ENCODE data around the gene ENPP6.

DNA sequence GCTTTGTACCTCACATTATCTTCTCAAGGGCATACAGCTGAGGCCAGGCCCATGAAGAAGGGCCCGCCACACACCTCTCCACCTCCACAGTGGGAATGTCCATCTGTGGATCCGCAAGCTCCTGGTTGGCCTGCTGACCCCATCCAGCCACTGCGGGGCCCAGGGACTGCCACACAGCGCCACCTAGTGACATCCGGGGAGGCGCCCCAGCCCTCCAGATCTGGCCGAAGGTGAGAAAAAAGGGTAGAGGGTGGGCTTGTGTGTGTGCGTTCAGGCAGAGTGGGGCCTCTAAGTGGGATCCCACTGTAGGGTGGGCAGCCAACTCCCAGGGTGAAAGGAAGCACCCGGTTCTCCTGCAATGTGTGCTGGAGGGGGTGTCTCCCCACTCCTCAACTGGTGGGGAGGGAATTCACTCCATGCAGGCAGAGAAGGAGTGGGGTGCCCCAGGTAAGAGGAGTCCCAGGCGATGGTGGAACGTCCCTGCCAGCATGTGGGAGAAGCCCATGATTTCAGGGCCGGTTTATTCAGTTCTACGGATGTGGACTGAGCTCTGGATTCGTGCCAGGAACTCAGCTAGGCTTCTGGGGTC, 117.3 kb downstream of the ENPP6 start:
- TF ChIP-seq, protein P1, sequence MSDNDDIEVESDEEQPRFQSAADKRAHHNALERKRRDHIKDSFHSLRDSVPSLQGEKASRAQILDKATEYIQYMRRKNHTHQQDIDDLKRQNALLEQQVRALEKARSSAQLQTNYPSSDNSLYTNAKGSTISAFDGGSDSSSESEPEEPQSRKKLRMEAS (IDR thresholded peaks at IDR 0.05; ENCODE audit: low read depth) = no peak
- no peak for TF ChIP-seq RCOR1 (IDR thresholded peaks at IDR 0.05; ENCODE audit: low read length)
- TF ChIP-seq RAD21 (IDR thresholded peaks at IDR 0.05; ENCODE audit: low read length) = peak; percentile 96
- no peak for TF ChIP-seq TEAD4 (IDR thresholded peaks at IDR 0.05; ENCODE audit: borderline replicate concordance, insufficient read depth)
- TF ChIP-seq, protein P2, sequence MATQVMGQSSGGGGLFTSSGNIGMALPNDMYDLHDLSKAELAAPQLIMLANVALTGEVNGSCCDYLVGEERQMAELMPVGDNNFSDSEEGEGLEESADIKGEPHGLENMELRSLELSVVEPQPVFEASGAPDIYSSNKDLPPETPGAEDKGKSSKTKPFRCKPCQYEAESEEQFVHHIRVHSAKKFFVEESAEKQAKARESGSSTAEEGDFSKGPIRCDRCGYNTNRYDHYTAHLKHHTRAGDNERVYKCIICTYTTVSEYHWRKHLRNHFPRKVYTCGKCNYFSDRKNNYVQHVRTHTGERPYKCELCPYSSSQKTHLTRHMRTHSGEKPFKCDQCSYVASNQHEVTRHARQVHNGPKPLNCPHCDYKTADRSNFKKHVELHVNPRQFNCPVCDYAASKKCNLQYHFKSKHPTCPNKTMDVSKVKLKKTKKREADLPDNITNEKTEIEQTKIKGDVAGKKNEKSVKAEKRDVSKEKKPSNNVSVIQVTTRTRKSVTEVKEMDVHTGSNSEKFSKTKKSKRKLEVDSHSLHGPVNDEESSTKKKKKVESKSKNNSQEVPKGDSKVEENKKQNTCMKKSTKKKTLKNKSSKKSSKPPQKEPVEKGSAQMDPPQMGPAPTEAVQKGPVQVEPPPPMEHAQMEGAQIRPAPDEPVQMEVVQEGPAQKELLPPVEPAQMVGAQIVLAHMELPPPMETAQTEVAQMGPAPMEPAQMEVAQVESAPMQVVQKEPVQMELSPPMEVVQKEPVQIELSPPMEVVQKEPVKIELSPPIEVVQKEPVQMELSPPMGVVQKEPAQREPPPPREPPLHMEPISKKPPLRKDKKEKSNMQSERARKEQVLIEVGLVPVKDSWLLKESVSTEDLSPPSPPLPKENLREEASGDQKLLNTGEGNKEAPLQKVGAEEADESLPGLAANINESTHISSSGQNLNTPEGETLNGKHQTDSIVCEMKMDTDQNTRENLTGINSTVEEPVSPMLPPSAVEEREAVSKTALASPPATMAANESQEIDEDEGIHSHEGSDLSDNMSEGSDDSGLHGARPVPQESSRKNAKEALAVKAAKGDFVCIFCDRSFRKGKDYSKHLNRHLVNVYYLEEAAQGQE (IDR thresholded peaks at IDR 0.05; ENCODE audit: low read depth, low read length) = no peak
- TF ChIP-seq, protein P3, sequence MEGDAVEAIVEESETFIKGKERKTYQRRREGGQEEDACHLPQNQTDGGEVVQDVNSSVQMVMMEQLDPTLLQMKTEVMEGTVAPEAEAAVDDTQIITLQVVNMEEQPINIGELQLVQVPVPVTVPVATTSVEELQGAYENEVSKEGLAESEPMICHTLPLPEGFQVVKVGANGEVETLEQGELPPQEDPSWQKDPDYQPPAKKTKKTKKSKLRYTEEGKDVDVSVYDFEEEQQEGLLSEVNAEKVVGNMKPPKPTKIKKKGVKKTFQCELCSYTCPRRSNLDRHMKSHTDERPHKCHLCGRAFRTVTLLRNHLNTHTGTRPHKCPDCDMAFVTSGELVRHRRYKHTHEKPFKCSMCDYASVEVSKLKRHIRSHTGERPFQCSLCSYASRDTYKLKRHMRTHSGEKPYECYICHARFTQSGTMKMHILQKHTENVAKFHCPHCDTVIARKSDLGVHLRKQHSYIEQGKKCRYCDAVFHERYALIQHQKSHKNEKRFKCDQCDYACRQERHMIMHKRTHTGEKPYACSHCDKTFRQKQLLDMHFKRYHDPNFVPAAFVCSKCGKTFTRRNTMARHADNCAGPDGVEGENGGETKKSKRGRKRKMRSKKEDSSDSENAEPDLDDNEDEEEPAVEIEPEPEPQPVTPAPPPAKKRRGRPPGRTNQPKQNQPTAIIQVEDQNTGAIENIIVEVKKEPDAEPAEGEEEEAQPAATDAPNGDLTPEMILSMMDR (IDR thresholded peaks at IDR 0.05) = peak; percentile 83
- TF ChIP-seq, protein P4, sequence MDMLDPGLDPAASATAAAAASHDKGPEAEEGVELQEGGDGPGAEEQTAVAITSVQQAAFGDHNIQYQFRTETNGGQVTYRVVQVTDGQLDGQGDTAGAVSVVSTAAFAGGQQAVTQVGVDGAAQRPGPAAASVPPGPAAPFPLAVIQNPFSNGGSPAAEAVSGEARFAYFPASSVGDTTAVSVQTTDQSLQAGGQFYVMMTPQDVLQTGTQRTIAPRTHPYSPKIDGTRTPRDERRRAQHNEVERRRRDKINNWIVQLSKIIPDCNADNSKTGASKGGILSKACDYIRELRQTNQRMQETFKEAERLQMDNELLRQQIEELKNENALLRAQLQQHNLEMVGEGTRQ (IDR thresholded peaks at IDR 0.05; ENCODE audit: borderline replicate concordance, low read depth, low read length) = no peak
- 0 out of 4 replicates have a peak, but pooled peaks of 1 of the 2 experiments have one; percentile 11 for TF ChIP-seq EP300 (IDR thresholded peaks at IDR 0.05; ENCODE audit: borderline replicate concordance in 1 of 2, low read depth in 1 of 2, low read length in 1 of 2)
- no peak for TF ChIP-seq SIN3A (IDR thresholded peaks at IDR 0.05; ENCODE audit: borderline replicate concordance, low read depth, low read length)
- TF ChIP-seq POLR2AphosphoS5 (IDR thresholded peaks at IDR 0.05; ENCODE audit: low read depth, low read length) = no peak

All from SK-N-SH (cell line).